ENCODE measurements around the gene NOS2. TPM values are rescaled to one million over a fixed set of nuclear protein-coding genes. Genes with fewer than 3 reads are reported as not detected.
"Not testable (repeated sequence)": the region's sequence is repeated elsewhere in the genome, so short reads cannot be mapped to it uniquely, and the experiment has no call there.

Gene NOS2
- total RNA-seq, 4 donors from 2014 or later = 0.40 to 20.3 (median 2.2) TPM

GRCh38 chr17:27759528-27759927 lies 40.8 kb downstream of the NOS2 start:
- in situ Hi-C loops (cut with MboI; ENCODE audit: low pct_ligation_motif_present in 1 of 4, low pct_unique_long_range_greater_than_20kb in 1 of 4, low sequenced_read_pairs in 3 of 4) (loop anchor here in 1 of 4 donors (25.0 kb wide), 1 partner anchor 397 kb away; no protein-coding TSS in a partner anchor), intact Hi-C loops (cut with DNase I; ENCODE audit: low total_unique reads) (loop anchor here (5.0 kb wide), 1 partner anchor 107 kb away; no protein-coding TSS in a partner anchor)
- WGBS, 2 donors (ENCODE audit: low coverage in 1 of 2) = 85% methylated on average over 14 of the region's 14 CpGs; no CpG with 5 or more reads in 1 of the 2 donors
- H3K36me3 ChIP-seq = no peaks in the 10 kb centered on the region
- H3K4me1 ChIP-seq = no peaks in the 10 kb centered on the region
- TF ChIP-seq CTCF (IDR thresholded peaks at IDR 0.05) (no peak), POLR2A (IDR thresholded peaks at IDR 0.05) (no peak), EP300 (IDR thresholded peaks at IDR 0.05; ENCODE audit: low read depth) (no peak), POLR2AphosphoS5 (IDR thresholded peaks at IDR 0.05) (no peak)
- H3K27ac ChIP-seq = no peak overlapping the region
- no peaks in the 10 kb centered on the region for H3K9me3 ChIP-seq
- H3K27me3 ChIP-seq = no peaks in the 10 kb centered on the region
- no peak overlapping the region for H3K4me3 ChIP-seq
- DNase-seq = no peak

DNA sequence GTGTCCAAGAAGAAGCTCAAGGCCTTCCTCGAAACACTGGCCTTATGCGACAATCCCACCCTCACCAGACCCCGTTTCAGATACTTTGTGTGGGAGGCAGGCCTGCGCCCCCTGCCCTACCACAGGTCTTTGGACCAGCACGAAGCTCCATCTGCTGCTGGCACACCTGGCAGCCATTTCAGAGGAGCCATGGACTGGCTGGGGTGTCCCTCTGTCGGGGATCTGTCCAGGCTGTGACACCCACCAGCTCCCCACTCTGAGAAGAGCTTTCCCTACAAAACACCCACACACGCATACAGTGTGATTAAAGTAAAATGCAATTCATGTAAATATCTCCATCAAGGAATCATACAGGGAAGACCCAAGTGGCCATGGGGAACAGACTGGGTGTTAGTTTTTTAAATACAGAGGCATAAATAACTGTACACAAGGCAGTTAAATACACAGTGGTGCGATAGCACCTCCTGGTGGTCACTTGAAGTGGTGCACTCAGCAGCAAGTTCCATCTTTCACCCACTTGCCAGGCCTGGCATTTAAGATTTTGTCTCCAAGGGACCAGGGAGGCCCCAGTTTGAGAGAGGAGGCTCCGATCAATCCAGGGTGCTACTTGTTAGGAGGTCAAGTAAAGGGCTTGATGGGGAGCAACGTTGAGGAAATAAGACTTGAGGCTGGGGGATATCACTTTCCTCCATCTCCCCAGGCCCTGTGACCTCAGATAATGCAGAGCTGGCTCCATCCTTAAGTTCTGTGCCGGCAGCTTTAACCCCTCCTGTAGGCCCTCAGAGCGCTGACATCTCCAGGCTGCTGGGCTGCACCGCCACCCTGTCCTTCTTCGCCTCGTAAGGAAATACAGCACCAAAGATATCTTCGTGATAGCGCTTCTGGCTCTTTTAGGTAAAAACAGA lies 43.6 kb downstream of the NOS2 start:
- in situ Hi-C loops (cut with MboI; ENCODE audit: low pct_ligation_motif_present in 1 of 4, low pct_unique_long_range_greater_than_20kb in 1 of 4, low sequenced_read_pairs in 3 of 4) (loop anchor here in 1 of 4 donors (25.0 kb wide), 1 partner anchor 394 kb away; no protein-coding TSS in a partner anchor), intact Hi-C loops (cut with DNase I; ENCODE audit: low total_unique reads) (loop anchor here (5.0 kb wide), 1 partner anchor 104 kb away; no protein-coding TSS in a partner anchor)
- Histone ChIP-seq H3K36me3 (no peaks in the 10 kb centered on the region), H3K27ac (no peak overlapping the region), H3K4me1 (no peaks in the 10 kb centered on the region), H3K9me3 (no peaks in the 10 kb centered on the region), H3K4me3 (no peak overlapping the region), H3K27me3 (no peaks in the 10 kb centered on the region)
- 73 to 74% methylated on average over 4 to 17 of the region's 17 CpGs for WGBS, 2 donors (ENCODE audit: low coverage in 1 of 2)
- DNase-seq = peak; percentile 68
- TF ChIP-seq CTCF (IDR thresholded peaks at IDR 0.05) (peak; percentile 85 to 95 (median 89)), EP300 (IDR thresholded peaks at IDR 0.05; ENCODE audit: low read depth) (no peak), POLR2AphosphoS5 (IDR thresholded peaks at IDR 0.05) (no peak), POLR2A (IDR thresholded peaks at IDR 0.05) (no peak)

GRCh38 chr17:27755706-27756466 lies 44.4 kb downstream of the NOS2 start:
- H3K27ac ChIP-seq = no peak overlapping the region
- no peak for DNase-seq
- no peak overlapping the region for H3K4me3 ChIP-seq
- H3K9me3 ChIP-seq = no peaks in the 10 kb centered on the region
- no peaks in the 10 kb centered on the region for H3K36me3 ChIP-seq
- H3K27me3 ChIP-seq = no peaks in the 10 kb centered on the region
- 87% methylated on average over 28 of the region's 28 CpGs; no CpG with 5 or more reads in 1 of the 2 donors for WGBS, 2 donors (ENCODE audit: low coverage in 1 of 2)
- H3K4me1 ChIP-seq = no peaks in the 10 kb centered on the region
- intact Hi-C loops (cut with DNase I; ENCODE audit: low total_unique reads) (loop anchor here (5.0 kb wide), 1 partner anchor 104 kb away; no protein-coding TSS in a partner anchor), in situ Hi-C loops (cut with MboI; ENCODE audit: low pct_ligation_motif_present in 1 of 4, low pct_unique_long_range_greater_than_20kb in 1 of 4, low sequenced_read_pairs in 3 of 4) (loop anchor here in 1 of 4 donors (25.0 kb wide), 1 partner anchor 394 kb away; no protein-coding TSS in a partner anchor)
- no peak for TF ChIP-seq EP300 (IDR thresholded peaks at IDR 0.05; ENCODE audit: low read depth)
- no peak for TF ChIP-seq CTCF (IDR thresholded peaks at IDR 0.05)
- TF ChIP-seq POLR2AphosphoS5 (IDR thresholded peaks at IDR 0.05) = no peak
- TF ChIP-seq POLR2A (IDR thresholded peaks at IDR 0.05) = no peak

- intact Hi-C loops (cut with DNase I; ENCODE audit: low total_unique reads) (no loop called here), in situ Hi-C loops (cut with MboI; ENCODE audit: low pct_ligation_motif_present in 1 of 4, low pct_unique_long_range_greater_than_20kb in 1 of 4, low sequenced_read_pairs in 3 of 4) (loop anchor here in 2 of 4 donors (5.0 to 25.0 kb wide), 2 partner anchors 92 to 392 kb away; no protein-coding TSS in a partner anchor)
- H3K9me3 ChIP-seq = no peaks in the 10 kb centered on the region
- TF ChIP-seq CTCF (IDR thresholded peaks at IDR 0.05) (no peak), EP300 (IDR thresholded peaks at IDR 0.05; ENCODE audit: low read depth) (no peak), POLR2A (IDR thresholded peaks at IDR 0.05) (no peak), POLR2AphosphoS5 (IDR thresholded peaks at IDR 0.05) (no peak)
- H3K27ac ChIP-seq = no peak overlapping the region
- WGBS, 2 donors (ENCODE audit: low coverage in 1 of 2) = 60 to 87% methylated on average over 1 to 8 of the region's 8 CpGs
- H3K4me1 ChIP-seq = no peaks in the 10 kb centered on the region
- no peaks in the 10 kb centered on the region for H3K27me3 ChIP-seq
- H3K36me3 ChIP-seq = no peaks in the 10 kb centered on the region
- no peak overlapping the region for H3K4me3 ChIP-seq
- DNase-seq = no peak
Observed at GRCh38 chr17:27754549-27754948, 45.8 kb downstream of the NOS2 start.

DNA sequence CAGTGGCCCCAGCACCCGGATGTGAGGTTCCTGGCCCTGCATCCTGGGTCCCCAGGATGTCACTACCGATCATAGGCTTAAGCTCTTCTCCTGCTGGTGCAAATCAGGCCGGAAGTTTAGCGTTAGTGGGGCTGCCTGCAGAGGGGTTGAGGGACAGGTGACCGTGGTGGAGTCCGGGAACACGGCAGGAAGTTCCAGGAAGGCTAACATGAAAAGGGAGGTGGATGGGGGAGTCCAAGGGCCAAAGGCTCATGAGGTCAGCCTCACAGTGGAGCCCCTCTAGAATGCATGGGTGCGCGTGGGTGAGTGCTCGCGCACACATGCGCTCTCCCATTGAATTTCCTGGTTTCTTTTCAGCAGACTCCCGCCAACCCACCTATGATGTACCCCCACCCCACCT lies 46.6 kb downstream of the NOS2 start:
- H3K4me3 ChIP-seq; DNase-seq; H3K36me3 ChIP-seq; H3K27me3 ChIP-seq; intact Hi-C loops (cut with DNase I; ENCODE audit: low total_unique reads); H3K9me3 ChIP-seq; H3K4me1 ChIP-seq; H3K27ac ChIP-seq: not testable (repeated sequence)
- in situ Hi-C loops (cut with MboI; ENCODE audit: low pct_ligation_motif_present in 1 of 4, low pct_unique_long_range_greater_than_20kb in 1 of 4, low sequenced_read_pairs in 3 of 4) = loop anchor here in 2 of 4 donors (5.0 to 25.0 kb wide), 2 partner anchors 91 to 391 kb away; no protein-coding TSS in a partner anchor
- 86 to 100% methylated on average over 1 to 12 of the region's 13 CpGs for WGBS, 2 donors (ENCODE audit: low coverage in 1 of 2)

Data from transverse colon (tissue), 4 donors.